Loucy (cell line): Measurements from ENCODE around the gene CLEC6A.

Source experiments
- H2AFZ ChIP-seq: fragments of 200-600 bp; sonication (generic); 2 replicates; pipeline ENCODE4 v1.6.0; 2016; ENCODE audit warnings: antibody characterized with exemption, mild to moderate bottlenecking, low read length, moderate library complexity
- H3F3A ChIP-seq: fragments of 200-600 bp; 2 replicates; pipeline ENCODE4 v1.6.0; 2016; ENCODE audit warnings: antibody characterized with exemption, low read depth, mild to moderate bottlenecking
- H3K27me3 ChIP-seq: fragments of 200-600 bp; sonication (generic); 2 replicates; pipeline ENCODE4 v1.6.1; 2014; ENCODE audit warnings: low read length, mild to moderate bottlenecking; ENCODE audit not compliant: insufficient read depth, poor library complexity, severe bottlenecking
- H3K36me3 ChIP-seq: fragments of 200-600 bp; sonication (generic); 2 replicates; pipeline ENCODE4 v1.6.1; 2016; ENCODE audit warnings: low read length; ENCODE audit not compliant: insufficient read depth
- H3K4me1 ChIP-seq: fragments of 200-600 bp; sonication (generic); 2 replicates; pipeline ENCODE4 v1.5.1; 2014; ENCODE audit warnings: low read length, mild to moderate bottlenecking; ENCODE audit not compliant: insufficient read depth, poor library complexity, severe bottlenecking
- H3K4me2 ChIP-seq: fragments of 200-600 bp; sonication (generic); 2 replicates; pipeline ENCODE4 v1.6.0; 2014; ENCODE audit warnings: antibody characterized with exemption, low read length, low read depth, mild to moderate bottlenecking; ENCODE audit not compliant: poor library complexity, severe bottlenecking
- H3K4me3 ChIP-seq: fragments of 200-600 bp; sonication (generic); 2 replicates; pipeline ENCODE4 v1.5.1; 2014; ENCODE audit warnings: low read length, mild to moderate bottlenecking, mixed read lengths; ENCODE audit not compliant: poor library complexity, severe bottlenecking
- H3K79me2 ChIP-seq: fragments of 200-600 bp; sonication (generic); 2 replicates; pipeline ENCODE4 v1.6.1; 2014; ENCODE audit warnings: low read length; ENCODE audit not compliant: insufficient read depth
- H3K9ac ChIP-seq: fragments of 200-600 bp; sonication (generic); 2 replicates; pipeline ENCODE4 v1.6.0; 2014; ENCODE audit warnings: mild to moderate bottlenecking, low read depth, low read length, moderate library complexity; ENCODE audit not compliant: poor library complexity, severe bottlenecking
- H3K9me2 ChIP-seq: fragments of 200-600 bp; sonication (generic); replicated peaks from 2 replicates; pipeline ENCODE4 v1.6.1; 2016; ENCODE audit warnings: low read depth, low read length, mixed read lengths
- H3K9me3 ChIP-seq: fragments of 200-600 bp; sonication (generic); 2 replicates; pipeline ENCODE4 v1.6.1; 2014; ENCODE audit warnings: mild to moderate bottlenecking, antibody characterized with exemption, low read length, low read depth; ENCODE audit not compliant: insufficient read depth
- H4K20me1 ChIP-seq: fragments of 200-600 bp; sonication (generic); 2 replicates; pipeline ENCODE4 v1.6.0; 2014; ENCODE audit warnings: antibody characterized with exemption, low read length, mild to moderate bottlenecking; ENCODE audit not compliant: insufficient read depth, poor library complexity, severe bottlenecking
- CTCF ChIP-seq: fragments of 200-600 bp; sonication (generic); conservative IDR thresholded peaks from 2 replicates; pipeline ENCODE4 v1.5.1; 2014; ENCODE audit warnings: mild to moderate bottlenecking, antibody characterized with exemption, low read length
- EZH2phosphoT487 ChIP-seq: fragments of 200-600 bp; IDR thresholded peaks from 2 replicates; pipeline ENCODE4 v1.6.1; 2018; ENCODE audit warnings: antibody characterized with exemption, mild to moderate bottlenecking, moderate library complexity, borderline replicate concordance

Gene CLEC6A

GRCh38 chr12:8452036-8452435 is 3.7 kb upstream of the CLEC6A start:
- Histone ChIP-seq H3K4me2 (no peak overlapping the region), H3K4me1 (no peaks in the 10 kb centered on the region), H2AFZ (no peak overlapping the region), H4K20me1 (no peaks in the 10 kb centered on the region), H3F3A (no peaks in the 10 kb centered on the region), H3K27me3 (no peaks in the 10 kb centered on the region), H3K9ac (no peak overlapping the region), H3K9me3 (no peaks in the 10 kb centered on the region), H3K4me3 (no peak overlapping the region), H3K36me3 (no peaks in the 10 kb centered on the region), H3K9me2 (no peaks in the 10 kb centered on the region), H3K79me2 (no peaks in the 10 kb centered on the region)
- TF ChIP-seq CTCF (no peak), EZH2phosphoT487 (no peak)

GRCh38 chr12:8453021-8453513 is 2.7 kb upstream of the CLEC6A start:
- Histone ChIP-seq H3F3A (no peaks in the 10 kb centered on the region), H4K20me1 (no peaks in the 10 kb centered on the region), H3K4me3 (no peak overlapping the region), H3K79me2 (no peaks in the 10 kb centered on the region), H3K36me3 (no peaks in the 10 kb centered on the region), H2AFZ (no peak overlapping the region), H3K4me1 (no peaks in the 10 kb centered on the region), H3K9me2 (no peaks in the 10 kb centered on the region), H3K9ac (no peak overlapping the region), H3K27me3 (no peaks in the 10 kb centered on the region), H3K9me3 (no peaks in the 10 kb centered on the region), H3K4me2 (no peak overlapping the region)
- no peak for TF ChIP-seq EZH2phosphoT487
- TF ChIP-seq CTCF = no peak

DNA sequence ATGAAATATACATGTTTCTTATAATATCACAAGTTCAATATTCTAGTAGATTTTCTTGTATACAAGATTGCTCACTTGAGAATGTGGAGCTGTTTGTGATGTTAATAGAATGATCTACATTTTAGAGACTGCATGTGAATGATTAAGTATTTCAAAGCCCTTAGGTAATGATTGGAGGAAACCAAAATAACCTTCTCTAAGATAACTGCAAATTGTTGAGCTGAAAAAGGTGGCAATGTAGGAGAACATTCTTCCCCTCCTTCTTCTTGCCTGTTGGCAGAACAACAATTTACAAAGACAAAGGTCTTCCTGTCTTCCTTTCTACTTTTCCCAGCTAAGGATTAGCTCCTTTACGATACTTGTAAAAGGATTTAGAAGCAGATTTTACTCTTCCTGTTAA is 2.0 kb upstream of the CLEC6A start:
- TF ChIP-seq CTCF = no peak
- no peak for TF ChIP-seq EZH2phosphoT487
- no peak overlapping the region for H3K9ac ChIP-seq

More for the DNA sequence above, 2.0 kb upstream of the CLEC6A start:
- no peak overlapping the region for H2AFZ ChIP-seq
- H3K79me2 ChIP-seq = no peaks in the 10 kb centered on the region
- no peaks in the 10 kb centered on the region for H4K20me1 ChIP-seq
- H3F3A ChIP-seq = no peaks in the 10 kb centered on the region
- no peak overlapping the region for H3K4me2 ChIP-seq
- no peaks in the 10 kb centered on the region for H3K36me3 ChIP-seq
- no peaks in the 10 kb centered on the region for H3K9me2 ChIP-seq
- H3K9me3 ChIP-seq = no peaks in the 10 kb centered on the region
- H3K4me1 ChIP-seq = no peaks in the 10 kb centered on the region
- H3K27me3 ChIP-seq = no peaks in the 10 kb centered on the region
- no peak overlapping the region for H3K4me3 ChIP-seq
